GM12878 (cell line): ENCODE measurements around the gene OTULIN. TPM values are rescaled to one million over a fixed set of nuclear protein-coding genes. Genes with fewer than 3 reads are reported as not detected.

Experiments used
- ATAC-seq: fragments of 200-7000 bp; cut with Tn5 transposase; 3 replicates; pipeline ENCODE4 v1.9.1; 2020; ENCODE audit warnings: mild to moderate bottlenecking, moderate library complexity
- BruUV-seq: library from RNA; stranded (reverse); fragments of 400-500 nt; replicated peaks from 2 replicates; lab custom pipeline; 2021; lab: Mats Ljungman, UMichigan
- CTCF ChIA-PET: fragments of 300-600 bp; sonication (Branson Sonifier 250); formaldehyde crosslinking; extraction: SDS; loops from one replicate; lab custom pipeline; 2021; ENCODE audit warnings: inconsistent platforms; lab: Yijun Ruan, JAX
- POLR2A ChIA-PET: fragments of 350-600 bp; formaldehyde crosslinking; extraction: SDS; loops from one replicate; lab custom pipeline; 2021; ENCODE audit warnings: inconsistent platforms; lab: Charles Lee
- RAD21 ChIA-PET: fragments of 300-600 bp; sonication (Branson Sonifier 250); formaldehyde crosslinking; loops from one replicate; lab custom pipeline; 2023; ENCODE audit warnings: antibody characterized with exemption; ENCODE audit not compliant: unreplicated experiment; lab: Charles Lee
- SMC1A ChIA-PET: fragments of 300-600 bp; sonication (Branson Sonifier 250); formaldehyde crosslinking; loops from one replicate; lab custom pipeline; 2023; ENCODE audit not compliant: unreplicated experiment, uncharacterized antibody; lab: Charles Lee
- DNase-seq: peaks from one replicate; pipeline ENCODE4 v3.0.0-alpha.2; 2011; ENCODE audit warnings: low read depth, low spot score
- FAIRE-seq: peaks from 3 replicates; lab custom pipeline; 2011; peaks lifted over from hg19 to GRCh38; lab: Jason Lieb, UNC
- H2AFZ ChIP-seq: 2 replicates; pipeline ENCODE4 v1.6.0; 2011; ENCODE audit warnings: low read depth, low read length, control low read depth; ENCODE audit not compliant: control insufficient read depth
- H3K27ac ChIP-seq: 2 replicates; pipeline ENCODE4 v1.5.1; 2011; ENCODE audit warnings: control low read depth; ENCODE audit not compliant: control insufficient read depth, insufficient read depth
- H3K27me3 ChIP-seq, 2 experiments: replicated peaks in 1 of 2; 2 replicates each; pipeline versions ENCODE4 v1.6.0 to v1.6.1; 2011; ENCODE audit warnings: low read length in 1 of 2; ENCODE audit not compliant: control insufficient read depth in 2 of 2, insufficient read depth in 2 of 2
- H3K36me3 ChIP-seq, 2 experiments: 2 replicates each; pipeline ENCODE4 v1.5.1; 2011; ENCODE audit warnings: low read length in 1 of 2; ENCODE audit not compliant: control insufficient read depth in 2 of 2, insufficient read depth in 2 of 2
- H3K4me1 ChIP-seq: 2 replicates; pipeline ENCODE4 v1.6.1; 2011; ENCODE audit warnings: mild to moderate bottlenecking, low read length, moderate library complexity, mixed read lengths; ENCODE audit not compliant: control insufficient read depth, insufficient read depth
- H3K4me2 ChIP-seq: 2 replicates; pipeline ENCODE4 v1.6.0; 2011; ENCODE audit warnings: control low read depth; ENCODE audit not compliant: control insufficient read depth, insufficient read depth
- H3K4me3 ChIP-seq: fragments of 200-600 bp; sonication (generic); 2 replicates; pipeline ENCODE4 v1.5.1; 2016
- H3K79me2 ChIP-seq: 2 replicates; pipeline ENCODE4 v1.6.0; 2011; ENCODE audit warnings: low read length; ENCODE audit not compliant: control insufficient read depth, insufficient read depth
- H3K9ac ChIP-seq: 2 replicates; pipeline ENCODE4 v1.8.0; 2011; ENCODE audit warnings: low read length, control low read depth, mixed read lengths; ENCODE audit not compliant: control insufficient read depth, insufficient read depth
- H3K9me3 ChIP-seq: replicated peaks from 3 replicates; pipeline ENCODE4 v1.5.1; 2011; ENCODE audit warnings: mild to moderate bottlenecking, low read length; ENCODE audit not compliant: control insufficient read depth, insufficient read depth
- H4K20me1 ChIP-seq: 2 replicates; pipeline ENCODE4 v1.6.0; 2011; ENCODE audit not compliant: control insufficient read depth, insufficient read depth
- ASH2L ChIP-seq: fragments of 300-600, 200-600 bp; sonication (generic); IDR thresholded peaks from 2 replicates; pipeline ENCODE4 v1.6.1; 2017; ENCODE audit warnings: low read depth, mild to moderate bottlenecking, borderline replicate concordance
- CBX5 ChIP-seq: sonication (generic); IDR thresholded peaks from 2 replicates; pipeline ENCODE4 v1.6.1; 2016; ENCODE audit warnings: low read depth, moderate library complexity, mild to moderate bottlenecking, inconsistent platforms
- CHD1 ChIP-seq: IDR thresholded peaks from 2 replicates; pipeline ENCODE4 v1.6.1; 2012; ENCODE audit warnings: low read depth, low read length, improper control_type of control experiment
- JUND ChIP-seq: IDR thresholded peaks from 2 replicates; pipeline ENCODE4 v1.6.1; 2012; ENCODE audit warnings: low read depth, mild to moderate bottlenecking, low read length, improper control_type of control experiment, moderate library complexity
- KAT2A ChIP-seq: conservative IDR thresholded peaks from 2 replicates; pipeline ENCODE4 v1.6.1; 2011; ENCODE audit warnings: low read depth, low read length; ENCODE audit not compliant: control insufficient read depth
- LARP7 ChIP-seq: fragments of 450-650 bp; IDR thresholded peaks from 2 replicates; pipeline ENCODE4 v1.6.1; 2017; ENCODE audit warnings: mild to moderate bottlenecking
- NBN ChIP-seq: fragments of 450-650 bp; IDR thresholded peaks from 2 replicates; pipeline ENCODE4 v1.6.1; 2016
- NKRF ChIP-seq: fragments of 450-650 bp; conservative IDR thresholded peaks from 2 replicates; pipeline ENCODE4 v1.6.1; 2017; ENCODE audit warnings: mild to moderate bottlenecking, moderate library complexity
- SMAD5 ChIP-seq: IDR thresholded peaks from 2 replicates; pipeline ENCODE4 v1.6.1; 2016; ENCODE audit warnings: antibody characterized with exemption, low read depth
- SP1 ChIP-seq: IDR thresholded peaks from one replicate; pipeline ENCODE4 v1.6.1; 2011; ENCODE audit warnings: low read depth, low read length
- STAT3 ChIP-seq: IDR thresholded peaks from 2 replicates; pipeline ENCODE4 v1.6.1; 2011; ENCODE audit warnings: low read depth, low read length, improper control_type of control experiment
- TAF1 ChIP-seq: IDR thresholded peaks from 2 replicates; pipeline ENCODE4 v1.6.1; 2011; ENCODE audit warnings: mild to moderate bottlenecking, low read depth, low read length, borderline replicate concordance
- TARDBP ChIP-seq: IDR thresholded peaks from 2 replicates; pipeline ENCODE4 v1.6.1; 2016; ENCODE audit warnings: borderline replicate concordance
- ZBTB11 ChIP-seq: fragments of 450-650 bp; formaldehyde crosslinking; IDR thresholded peaks from 2 replicates; pipeline ENCODE4 v1.5.0; 2022; ENCODE audit warnings: mild to moderate bottlenecking, missing genetic modification characterization
- ZBTB4 ChIP-seq: fragments of 450-650 bp; formaldehyde crosslinking; IDR thresholded peaks from 2 replicates; pipeline ENCODE4 v1.4.0; 2022; ENCODE audit warnings: mild to moderate bottlenecking, moderate library complexity
- ZNF217 ChIP-seq: fragments of 450-650 bp; IDR thresholded peaks from 2 replicates; pipeline ENCODE4 v1.6.1; 2017; ENCODE audit warnings: antibody characterized with exemption, mild to moderate bottlenecking
- WGBS: methylation state at CpG from one replicate; pipeline ENCODE4 v1.1.6; 2016; ENCODE audit warnings: low lambda C conversion rate; ENCODE audit not compliant: insufficient replicate concordance, insufficient coverage; ENCODE audit errors: missing lambda C conversion rate; 5-methylcytosine and 5-hydroxymethylcytosine counted together
- in situ Hi-C: fragments of 300-500 bp; cut with MboI; formaldehyde crosslinking; loops from 9 replicates; pipeline ENCODE4 v1.14.3; 2018; ENCODE audit warnings: mixed read lengths
- intact Hi-C: fragments of 100-400 bp; cut with micrococcal nuclease; formaldehyde crosslinking; loops from one replicate; pipeline ENCODE4 v1.14.2; 2022; ENCODE audit not compliant: unreplicated experiment
- polyA plus RNA-seq, 11 experiments: library from polyadenylated mRNA; depleted of rRNA in 4 of 11; unstranded in 6 of 11; stranded (reverse) in 5 of 11; fragments of >200 nt; fragmentation: Nextera tagmentation in 4 of 11; fragmentation: Illumina TruSeq in 1 of 11; extraction: Ambion mirVana in 4 of 11; extraction: Trizol in 1 of 11; gene quantifications; 1 replicate in 1 of 11; 2 replicates in 10 of 11; pipeline versions ENCODE4 v1.2.1 to v1.2.3, GENCODE V29; 2011 to 2016; ENCODE audit warnings: inconsistent platforms in 2 of 11, missing spikeins in 2 of 11, low read depth in 1 of 11
- total RNA-seq, 4 experiments: library from RNA; depleted of rRNA in 3 of 4; stranded (reverse); fragments of >200 nt in 3 of 4; fragmentation: Illumina TruSeq in 1 of 4; extraction: Trizol in 1 of 4; gene quantifications; 2 replicates each; pipeline versions ENCODE4 v1.2.1 to v1.2.3, GENCODE V29; 2013 to 2021

The OTULIN gene
- total and polyA plus RNA-seq, 10 of the 15 experiments (the other 5 are each of a cell fraction or from before 2014, with no cell fraction given), result 6.6 to 70.5 (median 28.7) TPM

- TF ChIP-seq CHD1 (no peak), TAF1 (no peak), STAT3 (no peak), JUND (no peak), ZBTB11 (no peak), SP1 (no peak), CBX5 (no peak), LARP7 (no peak), SMAD5 (no peak), NKRF (no peak), ZBTB4 (CRISPR knock-in tag) (no peak), NBN (no peak), ASH2L (no peak), ZNF217 (no peak), KAT2A (no peak), TARDBP (no peak)
- in situ Hi-C loops, result no loop called here
- 100% methylated on average over 1 of the region's 1 CpG for WGBS
Observed at GRCh38 chr5:14679595-14679994, 15.1 kb downstream of the OTULIN start.

More at GRCh38 chr5:14679595-14679994, 15.1 kb downstream of the OTULIN start:
- no peak overlapping the region for H3K27ac ChIP-seq
- CTCF ChIA-PET, result interaction anchor here (0.8 to 1.0 kb wide), 3 partner anchors 12 to 327 kb away, joined by 3 to 4 read pairs (median 3); no protein-coding TSS in a partner anchor
- no peak overlapping the region for H3K9ac ChIP-seq
- peaks cover 50% of the 10 kb centered on the region for H3K4me1 ChIP-seq
- H3K4me3 ChIP-seq, result no peak overlapping the region
- H3K4me2 ChIP-seq, result no peak overlapping the region
- RAD21 ChIA-PET, result interaction anchor here (1.5 kb wide), 1 partner anchor 10 kb away, joined by 4 read pairs; no protein-coding TSS in a partner anchor
- no peaks in the 10 kb centered on the region for H3K27me3 ChIP-seq
- FAIRE-seq, result no peak
- H3K9me3 ChIP-seq, result no peaks in the 10 kb centered on the region
- no peak for ATAC-seq
- no peak overlapping the region for H2AFZ ChIP-seq
- no TSS peak for BruUV-seq
- POLR2A ChIA-PET, result interaction anchor here (0.9 to 5.4 kb wide), 2 partner anchors 12 to 25 kb away, joined by 3 to 31 read pairs; no protein-coding TSS in a partner anchor
- H3K79me2 ChIP-seq, result peaks cover 59% of the 10 kb centered on the region
- intact Hi-C loops, result loop anchor here (5.0 kb wide), 1 partner anchor 133 kb away; no protein-coding TSS in a partner anchor
- peaks cover 3% of the 10 kb centered on the region for H4K20me1 ChIP-seq
- peaks cover 13 to 59% of the 10 kb centered on the region in 2 experiments for H3K36me3 ChIP-seq
- DNase-seq, result no peak
- SMC1A ChIA-PET, result interaction anchor here (0.5 to 6.0 kb wide), 4 partner anchors 12 to 324 kb away, joined by 3 to 55 read pairs (median 4); no protein-coding TSS in a partner anchor
